ENCODE measurements around the gene NXF2. TPM values are rescaled to one million over a fixed set of nuclear protein-coding genes. Genes with fewer than 3 reads are reported as not detected.

Gene NXF2
- polyA plus RNA-seq, 3 donors from 2014 or later = not detected

Other genes starting within 250 kb of the NXF2 start
- gene TCEAL2, start 121.5 kb upstream of the NXF2 start, polyA plus RNA-seq = not detected
- not detected for gene TCEAL6, start 104.7 kb upstream of the NXF2 start, polyA plus RNA-seq
- 1 to 10 TPM; 1.9 to 5.3 (median 4.2) TPM for gene BEX5, start 91.2 kb upstream of the NXF2 start, polyA plus RNA-seq
- not detected for gene TCP11X1, start 31.9 kb upstream of the NXF2 start, polyA plus RNA-seq
- gene NXF2B, start 192.8 kb downstream of the NXF2 start, polyA plus RNA-seq = not detected
- not detected for gene TCP11X2, start 224.6 kb downstream of the NXF2 start, polyA plus RNA-seq

All from immature natural killer cell (primary cell).